Stimulated activated CD8-positive, alpha-beta memory T cell treated with anti-CD3 and anti-CD28 coated beads, Interleukin-7, amount 100 ng/mL, for 1 hour (primary cell): Measurements from ENCODE around the gene ABCB1.

Experiments used
- DNase-seq, 2 donors: peaks; one replicate each; pipeline ENCODE4 v3.0.0-alpha.2; 2020; ENCODE audit warnings: low read depth in 2 of 2

ABCB1 gene

DNA sequence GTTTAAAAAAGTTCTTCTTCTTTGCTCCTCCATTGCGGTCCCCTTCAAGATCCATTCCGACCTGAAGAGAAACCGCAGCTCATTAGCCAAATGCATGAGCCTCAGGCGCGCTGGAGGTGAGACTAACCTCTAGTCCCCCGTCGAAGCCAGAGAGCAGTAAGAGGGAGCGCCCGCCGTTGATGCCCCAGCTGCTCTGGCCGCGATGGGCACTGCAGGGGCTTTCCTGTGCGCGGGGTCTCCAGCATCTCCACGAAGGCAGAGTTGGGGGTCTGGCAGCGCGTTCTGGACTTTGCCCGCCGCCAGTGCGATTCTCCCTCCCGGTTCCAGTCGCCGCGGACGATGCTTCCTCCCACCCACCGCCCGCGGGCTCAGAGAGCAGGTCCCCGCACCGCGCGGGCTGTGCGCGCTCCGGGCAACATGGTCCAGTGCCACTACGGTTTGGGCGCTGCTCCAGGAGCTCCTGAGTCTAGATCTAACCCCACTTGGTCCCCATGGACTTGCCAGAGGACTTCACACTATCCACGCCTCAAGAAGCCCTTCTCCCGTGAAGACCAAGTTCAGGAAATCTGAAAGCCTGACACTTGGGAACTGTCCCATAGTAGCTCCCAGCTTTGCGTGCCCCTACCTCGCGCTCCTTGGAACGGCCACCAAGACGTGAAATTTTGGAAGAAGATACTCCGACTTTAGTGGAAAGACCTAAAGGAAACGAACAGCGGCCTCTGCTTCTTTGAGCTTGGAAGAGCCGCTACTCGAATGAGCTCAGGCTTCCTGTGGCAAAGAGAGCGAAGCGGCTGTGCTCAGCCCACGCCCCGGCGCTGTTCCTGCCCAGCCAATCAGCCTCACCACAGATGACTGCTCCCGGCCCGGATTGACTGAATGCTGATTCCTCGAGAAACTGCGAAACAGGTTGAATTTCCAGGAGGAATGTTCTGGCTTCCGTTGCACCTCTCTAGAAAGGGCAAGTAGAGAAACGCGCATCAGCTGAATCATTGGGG, at the start of gene ABCB1:
ABCB1 (minus strand) TSS at position 755 of the 995 bp plus-strand sequence; CDS start at position 55, 700 bp downstream.
- peak; percentile 7 to 27 for DNase-seq

DNA sequence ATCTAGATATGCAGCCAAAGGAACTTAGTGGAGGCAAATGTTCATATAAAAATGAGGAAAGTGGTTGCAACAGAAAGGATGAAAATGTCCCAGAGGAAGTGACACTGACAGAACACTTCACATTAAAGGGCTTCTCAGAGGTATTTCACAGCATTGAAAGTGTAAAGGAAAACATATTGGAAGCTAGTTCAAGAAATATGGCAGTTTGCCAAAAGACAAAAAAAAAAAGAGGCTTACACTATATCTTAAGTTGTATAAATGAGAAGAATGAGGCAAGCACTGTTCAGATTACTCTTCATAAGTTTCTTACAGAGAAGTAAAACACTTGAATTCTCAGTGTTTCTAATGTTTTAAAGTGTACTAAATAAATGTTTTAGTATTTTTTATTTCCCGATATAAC, 47.6 kb upstream of the ABCB1 start:
- DNase-seq = no peak

- DNase-seq = no peak
Measured at GRCh38 chr7:87645446-87645845, 44.8 kb upstream of the ABCB1 start.

DNA sequence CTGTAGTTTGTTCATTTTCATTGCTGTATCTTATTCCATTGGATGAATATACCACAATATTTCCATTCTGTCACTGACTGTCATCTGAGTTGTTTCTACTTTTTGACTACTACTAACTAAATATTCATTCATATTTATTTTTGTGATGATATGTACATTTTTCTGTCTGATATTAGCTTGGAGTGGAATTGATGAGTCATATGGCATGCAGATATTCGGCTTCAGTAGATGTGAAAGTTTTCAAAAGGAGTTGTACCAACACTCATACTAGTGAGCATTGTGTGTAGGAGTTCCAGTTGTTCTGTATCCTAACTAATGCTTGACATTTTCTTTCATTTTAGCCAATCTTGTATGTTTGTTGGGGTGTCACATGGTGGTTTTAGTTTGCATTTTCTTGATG, 35.2 kb upstream of the ABCB1 start:
- no peak for DNase-seq

DNA sequence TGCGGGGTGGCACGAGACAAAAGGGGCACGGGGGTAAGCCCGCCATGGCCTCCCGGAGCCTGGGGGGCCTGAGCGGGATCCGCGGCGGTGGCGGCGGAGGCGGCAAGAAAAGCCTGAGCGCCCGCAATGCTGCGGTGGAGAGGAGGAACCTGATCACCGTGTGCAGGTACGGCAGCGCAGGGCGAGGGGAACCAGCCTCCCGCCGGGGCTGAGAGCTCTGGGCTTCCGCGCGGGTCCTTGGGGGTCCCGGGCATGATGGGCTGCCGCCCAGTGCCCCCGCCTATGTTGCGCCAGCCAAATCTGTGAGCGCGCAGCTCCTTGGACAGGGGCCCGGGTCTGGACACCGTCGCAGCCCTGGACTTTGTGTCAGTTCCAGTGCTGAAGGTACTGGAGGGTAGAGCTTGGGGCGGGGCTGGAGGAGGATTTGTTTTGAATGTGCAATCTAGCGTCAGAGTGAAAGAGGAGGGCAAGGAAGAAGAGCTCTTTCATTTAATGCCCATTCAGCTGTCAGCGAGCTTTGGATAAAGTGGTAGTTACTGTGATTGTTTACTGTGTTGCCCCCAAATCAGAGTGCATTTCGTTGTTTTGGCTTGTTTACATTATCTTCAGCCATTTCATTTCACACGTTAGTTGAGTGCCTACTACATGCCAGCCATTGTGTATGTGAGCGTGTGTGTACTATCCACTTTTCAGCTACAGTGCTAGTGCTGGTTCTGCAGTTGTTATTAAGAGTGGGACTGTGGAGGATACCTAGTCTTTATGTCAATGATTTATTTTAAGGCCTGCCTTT, 28.3 kb upstream of the ABCB1 start:
- DNase-seq = no peak

DNA sequence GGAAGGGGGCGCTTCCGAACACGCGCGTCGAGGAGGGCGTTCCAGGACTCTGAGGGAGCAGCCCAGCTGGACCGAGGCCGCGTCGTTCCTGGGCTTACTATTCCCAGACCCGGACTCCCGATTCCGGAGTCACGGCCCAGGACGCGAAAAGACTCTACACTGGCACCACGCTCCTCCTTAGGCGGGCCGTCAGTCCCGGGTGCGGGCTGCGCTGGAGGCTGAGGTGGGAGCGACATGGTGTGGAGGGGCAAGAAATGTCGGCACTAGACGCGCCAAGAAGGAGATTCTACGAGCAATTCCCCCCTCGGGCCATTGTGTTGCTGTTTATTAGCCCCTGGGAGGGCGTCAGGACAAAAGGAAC, 26.9 kb upstream of the ABCB1 start:
- DNase-seq = no peak

- no peak for DNase-seq
Measured at GRCh38 chr7:87625101-87625500, 24.4 kb upstream of the ABCB1 start.

GRCh38 chr7:87624628-87625027, 23.9 kb upstream of the ABCB1 start:
- DNase-seq = no peak

DNA sequence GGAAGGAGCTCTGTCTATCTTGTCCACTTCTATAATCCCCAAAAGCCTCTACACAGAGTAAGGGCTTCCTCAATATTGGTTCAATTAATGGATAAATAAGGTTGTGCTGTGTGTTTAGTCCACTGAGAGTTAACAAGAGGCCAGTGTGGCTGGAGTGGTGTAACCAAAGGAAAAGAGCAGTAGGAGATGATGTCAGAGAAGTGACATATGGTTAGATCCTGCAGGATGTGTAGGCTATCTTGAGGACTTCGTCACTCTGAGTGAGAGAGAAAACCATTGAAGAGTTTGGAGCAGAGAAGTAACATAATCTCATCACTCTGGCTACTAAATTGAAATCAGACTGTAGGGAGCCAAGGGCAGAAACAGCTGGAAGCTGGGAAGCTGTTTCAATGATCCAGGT, 14.5 kb upstream of the ABCB1 start:
- no peak for DNase-seq

GRCh38 chr7:87609916-87610315, 9.2 kb upstream of the ABCB1 start:
- DNase-seq = no peak

DNA sequence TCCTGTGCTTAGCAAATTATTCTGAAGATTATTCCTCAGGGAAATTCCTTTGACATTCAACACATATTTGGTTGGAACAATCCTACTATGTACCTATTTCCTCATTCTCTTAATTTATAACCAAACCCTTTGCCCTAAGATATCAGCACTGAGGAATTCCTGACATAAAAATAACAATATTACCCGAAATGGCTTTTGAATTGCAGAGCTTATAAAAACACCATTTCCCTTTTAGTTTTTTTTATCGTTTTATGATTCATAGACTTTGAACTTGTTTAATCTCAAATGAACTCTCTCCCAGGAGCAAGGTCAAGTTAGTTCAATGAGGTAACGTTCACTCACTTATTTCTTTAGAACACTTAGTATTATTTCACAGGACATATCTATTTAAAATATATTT, 7.7 kb upstream of the ABCB1 start:
- DNase-seq = no peak

- no peak for DNase-seq
Measured at GRCh38 chr7:87604264-87604663, 3.6 kb upstream of the ABCB1 start.

- peak; percentile 1 to 20 for DNase-seq
Measured at GRCh38 chr7:87599336-87599735, 1.3 kb downstream of the ABCB1 start.

- no peak for DNase-seq
Measured at GRCh38 chr7:87598234-87599009, 2.3 kb downstream of the ABCB1 start.

DNA sequence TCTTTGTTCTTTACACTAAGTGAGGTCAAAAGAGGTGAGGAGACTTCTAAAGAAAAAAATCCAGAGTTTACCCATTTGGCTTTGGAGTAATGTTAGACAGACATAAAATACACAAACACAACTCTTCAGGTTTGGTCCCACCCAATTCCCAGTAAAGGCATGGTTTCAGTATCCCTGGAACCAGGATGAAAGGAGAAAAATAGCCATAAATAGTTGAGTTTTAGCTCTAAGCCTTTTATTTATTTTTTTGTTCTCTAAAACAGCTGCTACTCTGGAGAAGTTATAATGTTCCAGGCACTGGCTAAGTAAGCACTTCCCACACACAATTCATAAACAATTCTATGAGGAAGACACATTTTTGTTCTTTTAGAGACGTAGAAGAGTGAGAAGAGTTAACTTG, 4.0 kb downstream of the ABCB1 start:
- no peak for DNase-seq

GRCh38 chr7:87596136-87596535, 4.5 kb downstream of the ABCB1 start:
- DNase-seq = no peak

DNA sequence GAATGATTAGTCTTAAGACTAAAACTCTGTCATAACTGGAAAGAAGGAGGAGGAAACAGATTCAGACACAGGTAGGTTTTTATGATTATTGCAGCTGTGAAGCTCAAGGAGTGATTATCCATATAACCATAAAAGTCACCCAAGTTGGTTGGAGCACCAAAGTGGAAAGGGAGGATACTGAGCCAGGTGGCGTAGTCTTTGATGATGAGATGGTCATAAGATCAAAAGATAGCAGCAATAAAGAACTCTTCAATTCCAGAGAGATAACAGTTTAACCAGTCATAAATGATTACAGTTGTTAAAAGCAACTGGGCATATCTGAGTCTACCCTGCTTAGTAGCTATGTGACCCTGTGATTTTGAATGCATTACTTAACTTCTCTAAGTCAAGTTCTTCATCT, 8.4 kb downstream of the ABCB1 start:
- no peak for DNase-seq

- no peak for DNase-seq
Measured at GRCh38 chr7:87591211-87591610, 9.5 kb downstream of the ABCB1 start.

DNA sequence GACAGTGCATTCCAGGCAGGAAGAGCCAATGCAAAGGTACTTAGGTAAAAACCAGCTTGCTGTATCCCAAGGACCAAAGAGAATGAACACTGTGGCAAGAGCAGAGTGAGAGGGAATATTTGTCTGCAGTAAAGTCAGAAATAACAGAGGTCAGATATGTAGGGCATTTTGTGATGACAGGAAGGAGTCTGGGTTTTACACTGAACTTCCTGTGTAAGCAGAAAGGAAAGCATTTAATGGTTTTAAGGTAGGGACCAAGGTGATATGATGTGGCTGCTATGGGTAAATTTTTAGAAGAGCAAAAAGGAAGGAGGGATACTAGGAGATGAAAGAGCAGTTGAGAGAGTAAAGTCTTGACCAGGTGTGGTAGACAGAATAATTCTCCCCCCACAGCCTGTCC, 10.1 kb downstream of the ABCB1 start:
- no peak for DNase-seq

- no peak for DNase-seq
Measured at GRCh38 chr7:87589631-87590030, 11.1 kb downstream of the ABCB1 start.

DNA sequence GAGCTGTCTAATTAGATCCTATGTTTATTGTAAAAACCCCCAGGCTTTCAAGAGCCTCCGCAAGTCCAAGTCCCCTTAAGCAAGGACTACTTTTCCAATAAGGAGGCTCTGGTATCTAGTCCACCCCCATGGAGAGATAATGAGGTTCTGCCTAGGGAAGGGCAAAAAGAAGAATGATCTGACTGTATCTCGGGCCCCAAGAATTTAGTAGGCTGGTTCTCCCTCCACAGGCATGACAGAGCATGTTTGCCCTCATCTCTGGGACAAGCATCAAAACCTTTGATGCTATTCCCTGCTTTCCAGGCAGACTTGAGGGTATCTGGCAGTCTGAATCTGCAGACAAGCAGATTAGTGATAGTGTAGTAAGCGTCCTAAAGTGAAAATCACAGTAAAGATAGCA, 19.0 kb downstream of the ABCB1 start:
- DNase-seq = no peak

GRCh38 chr7:87580636-87581035, 20.0 kb downstream of the ABCB1 start:
- DNase-seq = no peak
